Right forelimb (tissue), 1 donor: ENCODE data around the gene SLC44A5.
"Not testable (repeated sequence)": the region's sequence is repeated elsewhere in the genome, so short reads cannot be mapped to it uniquely, and the experiment has no call there.

Experiments used
- DNase-seq: peaks from one replicate; pipeline ENCODE4 v3.0.0-alpha.2; 2018

The SLC44A5 gene

GRCh38 chr1:75611014-75611413 lies at the start of gene SLC44A5:
SLC44A5 (minus strand) TSS chr1:75611114; CDS start chr1:75541447, 69,667 bp downstream.
- DNase-seq: no peak

GRCh38 chr1:75655931-75656330 lies 45.0 kb upstream of the SLC44A5 start:
- no peak for DNase-seq

DNA sequence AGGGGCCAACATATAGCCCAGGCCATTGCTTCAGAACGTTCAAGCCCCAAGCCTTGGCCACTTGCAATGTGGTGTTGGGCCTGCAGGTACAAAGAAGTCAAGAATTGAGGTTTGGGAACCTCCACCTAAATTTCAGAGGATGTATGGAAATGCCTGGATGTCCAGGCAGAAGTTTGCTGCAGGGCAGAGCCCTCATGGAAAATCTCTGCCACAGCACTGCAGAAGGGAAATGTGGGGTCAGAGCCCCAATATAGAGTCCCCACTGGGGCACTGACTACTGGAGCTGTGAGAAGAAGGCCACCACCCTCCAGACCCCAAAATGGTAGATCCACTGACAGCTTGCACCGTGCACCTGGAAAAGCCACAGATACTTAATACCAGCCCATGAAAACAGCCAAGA lies 36.3 kb upstream of the SLC44A5 start:
- DNase-seq: not testable (repeated sequence)

GRCh38 chr1:75645153-75645552 lies 34.2 kb upstream of the SLC44A5 start:
- DNase-seq: not testable (repeated sequence)

DNA sequence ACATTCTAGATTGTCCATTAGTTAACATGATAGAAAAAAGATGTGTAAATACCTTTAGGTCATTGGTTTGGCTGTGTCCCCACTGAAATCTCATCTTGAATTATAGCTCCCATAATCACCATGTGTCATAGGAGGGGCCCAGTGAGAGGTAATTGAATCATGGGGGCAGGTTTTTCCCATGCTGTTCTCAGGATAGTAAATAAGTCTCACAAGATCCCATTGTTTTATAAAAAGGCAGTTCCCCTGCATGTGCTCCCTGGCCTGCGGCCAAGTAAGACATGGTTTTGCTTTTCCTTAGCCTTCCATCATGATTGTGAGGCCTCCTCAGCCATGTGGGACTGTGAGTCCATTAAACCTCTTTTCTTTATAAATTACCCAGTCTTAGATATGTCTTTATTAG lies 32.5 kb upstream of the SLC44A5 start:
- DNase-seq: no peak

- DNase-seq: no peak
Measured at GRCh38 chr1:75641325-75641724, 30.4 kb upstream of the SLC44A5 start.

- DNase-seq: no peak
Measured at GRCh38 chr1:75640137-75640536, 29.2 kb upstream of the SLC44A5 start.

DNA sequence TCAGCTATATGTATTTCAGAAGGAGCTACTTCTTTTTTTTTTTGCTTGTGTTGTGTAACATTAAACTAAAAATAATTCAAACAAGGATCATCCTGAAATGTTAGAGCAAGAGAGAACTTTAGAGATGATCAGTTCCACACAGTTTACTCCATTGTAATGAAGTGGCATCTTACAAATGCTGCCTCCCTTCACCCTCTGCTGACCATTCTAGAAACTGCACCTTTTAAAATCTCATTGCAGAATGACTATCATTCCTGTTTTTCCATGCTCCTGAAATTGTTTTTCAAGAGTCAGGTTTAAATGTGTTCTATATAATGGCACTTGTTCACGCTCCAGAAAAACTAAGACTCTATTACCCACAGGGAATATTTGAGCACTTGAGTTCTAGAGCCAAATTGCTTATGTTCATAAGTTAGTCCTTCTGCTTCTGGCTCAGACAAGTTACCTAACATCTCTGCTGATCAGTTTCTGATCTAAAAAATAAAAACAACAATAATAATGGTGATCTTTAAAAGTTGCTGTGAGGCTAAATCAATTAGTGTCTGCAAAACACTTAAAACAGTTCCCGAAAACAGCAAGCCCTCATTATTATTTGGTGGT lies 21.5 kb upstream of the SLC44A5 start:
- DNase-seq: no peak

GRCh38 chr1:75630998-75631397 lies 20.1 kb upstream of the SLC44A5 start:
- no peak for DNase-seq

DNA sequence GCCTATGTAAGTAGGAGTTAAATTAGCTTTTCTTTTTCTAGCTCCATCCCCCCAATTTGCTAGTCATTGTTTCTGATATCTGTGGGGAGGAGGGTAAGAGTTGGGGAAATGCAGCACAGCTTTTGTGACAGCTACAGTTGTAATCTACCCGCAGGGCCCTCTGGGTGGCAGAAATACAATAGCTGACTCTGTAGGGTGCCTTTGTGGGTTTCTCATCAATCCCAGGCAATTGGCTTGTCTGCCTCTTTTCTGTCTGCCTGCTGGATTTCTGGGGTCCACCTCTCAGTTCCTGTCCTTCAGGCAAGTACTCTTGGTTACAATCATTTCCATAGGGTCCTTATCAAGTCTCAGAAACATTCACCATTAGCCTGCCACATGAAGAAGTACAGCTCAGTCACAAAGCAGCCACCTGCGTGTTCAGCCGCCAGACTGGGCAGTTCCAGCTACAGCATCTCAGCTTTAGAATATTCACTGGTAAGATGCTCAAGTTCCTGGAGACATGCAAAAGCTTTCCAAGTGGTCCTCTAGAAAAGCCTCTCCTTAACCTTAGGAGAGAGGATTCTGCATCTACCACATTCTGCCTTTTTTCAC lies 19.2 kb upstream of the SLC44A5 start:
- no peak for DNase-seq

- DNase-seq: no peak
Measured at GRCh38 chr1:75625795-75626194, 14.9 kb upstream of the SLC44A5 start.

DNA sequence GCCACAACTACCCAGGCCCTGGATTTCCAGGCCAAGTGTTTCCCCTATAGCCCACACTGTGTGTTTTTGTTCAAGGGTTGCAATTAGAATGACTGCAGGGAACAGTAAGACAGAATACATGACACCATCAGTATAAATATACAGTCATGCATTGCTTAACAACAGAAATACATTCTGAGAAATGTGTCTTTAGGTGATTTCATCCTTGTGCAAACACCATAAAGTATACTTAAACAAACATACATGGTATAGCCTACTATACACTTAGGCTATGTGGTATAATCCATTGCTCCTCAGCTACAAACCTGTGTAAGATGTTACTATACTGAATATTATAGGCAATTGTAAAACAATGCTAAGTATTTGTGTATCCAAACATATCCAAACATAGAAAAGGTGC lies 7.5 kb upstream of the SLC44A5 start:
- DNase-seq: no peak

DNA sequence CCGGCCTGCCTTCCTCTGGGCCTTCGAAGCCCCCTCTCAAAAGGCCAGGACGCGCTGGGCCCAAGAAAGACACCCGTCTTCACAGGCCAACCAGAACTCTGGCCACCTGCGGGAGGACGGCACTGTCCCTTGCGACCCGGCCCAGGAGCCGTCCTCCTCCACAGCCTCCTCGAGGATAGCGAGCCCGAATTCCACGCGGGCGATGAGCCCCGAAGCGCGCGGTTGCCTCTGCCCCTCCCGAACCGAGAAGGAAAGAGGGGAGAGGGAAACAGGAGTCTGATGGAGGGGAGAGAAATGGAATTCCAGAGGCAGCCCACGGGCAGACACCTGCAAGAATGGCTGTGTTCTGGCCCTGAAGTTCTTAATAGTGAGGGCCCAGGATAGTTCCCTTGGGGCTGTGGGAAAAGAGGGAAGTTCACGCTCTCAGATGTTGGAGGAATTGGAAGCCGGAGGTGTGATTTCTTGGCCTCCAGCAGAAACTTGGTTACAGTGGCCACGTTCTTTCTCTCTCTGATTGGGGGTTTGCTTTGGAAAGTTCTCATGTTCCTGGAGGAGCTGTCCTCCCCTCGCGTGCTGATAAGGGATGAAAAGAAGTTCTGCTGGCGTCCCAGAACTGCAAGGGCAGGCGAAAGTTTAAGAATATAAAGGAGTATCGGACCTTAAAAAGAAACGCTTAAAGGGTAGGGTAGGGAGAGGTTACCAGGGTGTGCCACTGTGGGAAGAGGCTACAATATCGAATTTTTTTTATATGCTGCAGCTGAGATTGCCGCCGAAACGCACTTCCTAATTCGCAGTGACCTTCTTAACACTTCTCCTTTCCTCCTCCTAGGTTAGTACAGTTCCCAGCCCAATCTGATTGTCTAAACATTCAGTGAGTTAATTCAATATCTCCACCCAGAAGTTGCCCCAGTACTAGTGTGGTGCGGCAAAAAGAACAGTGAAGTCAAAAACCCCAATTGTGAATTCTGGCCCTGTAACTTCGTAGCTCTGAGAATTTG lies 5.8 kb upstream of the SLC44A5 start:
- peak; percentile 56 for DNase-seq

GRCh38 chr1:75615613-75616435 lies 4.9 kb upstream of the SLC44A5 start:
- peak; percentile 71 for DNase-seq

DNA sequence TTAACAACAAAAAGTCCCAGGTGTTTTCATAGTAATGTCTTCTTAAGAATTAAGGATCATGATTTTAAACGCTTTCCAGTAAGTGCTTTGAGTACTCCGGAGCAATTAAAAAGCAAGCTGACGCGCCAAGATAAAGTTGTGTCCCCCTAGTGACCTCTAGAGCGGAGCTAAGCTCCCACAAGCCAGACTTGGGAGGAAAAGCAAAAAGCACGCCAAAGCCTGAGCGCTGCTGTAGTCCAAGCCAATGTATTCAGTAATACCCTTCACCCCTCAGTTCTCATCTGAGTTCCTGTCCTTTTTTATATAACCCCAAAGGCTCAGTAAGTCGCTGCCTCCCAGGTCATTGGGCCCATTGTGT lies 3.5 kb upstream of the SLC44A5 start:
- no peak for DNase-seq

DNA sequence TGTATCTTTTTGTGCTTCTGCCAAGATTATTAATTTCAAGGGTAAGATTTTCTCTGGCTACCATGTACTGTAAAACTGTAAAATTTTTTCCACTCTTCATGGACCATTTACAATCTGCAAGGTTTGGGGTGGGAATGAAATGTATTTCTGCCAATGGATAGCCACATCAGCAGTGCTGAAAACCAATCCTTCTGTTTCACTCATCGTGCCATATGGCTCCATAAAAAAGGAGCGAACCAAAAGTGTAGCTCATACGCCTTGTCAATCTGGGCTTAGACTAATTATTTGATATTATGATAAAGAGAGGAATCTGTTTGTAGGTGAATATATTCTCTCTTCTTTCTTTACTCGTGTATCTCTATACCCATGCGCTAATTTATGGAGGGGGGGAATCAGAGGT lies 3.0 kb upstream of the SLC44A5 start:
- DNase-seq: no peak

DNA sequence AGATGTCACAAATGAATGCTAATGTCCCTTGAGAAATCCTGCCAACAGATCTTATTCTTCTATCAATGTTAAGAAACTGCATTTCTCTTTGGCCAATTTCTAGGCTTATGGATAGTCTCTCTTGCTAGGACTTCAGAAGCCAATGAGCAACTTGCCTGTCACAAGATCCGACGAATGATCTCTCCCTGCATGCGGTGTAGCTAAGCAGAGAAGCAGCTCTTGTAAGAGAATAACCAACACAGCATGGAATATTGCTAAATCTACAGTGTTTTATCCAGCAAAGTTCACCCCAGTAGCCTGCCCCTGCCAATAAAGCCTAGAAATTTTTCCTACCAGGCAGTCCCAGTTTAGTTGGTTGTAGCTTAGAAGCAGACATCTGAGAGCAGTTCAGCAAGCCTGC lies 2.1 kb upstream of the SLC44A5 start:
- no peak for DNase-seq

- DNase-seq: no peak
Measured at GRCh38 chr1:75602486-75602885, 8.4 kb downstream of the SLC44A5 start.

GRCh38 chr1:75600781-75601180 lies 10.1 kb downstream of the SLC44A5 start:
- no peak for DNase-seq

- DNase-seq: no peak
Measured at GRCh38 chr1:75594327-75594726, 16.6 kb downstream of the SLC44A5 start.

DNA sequence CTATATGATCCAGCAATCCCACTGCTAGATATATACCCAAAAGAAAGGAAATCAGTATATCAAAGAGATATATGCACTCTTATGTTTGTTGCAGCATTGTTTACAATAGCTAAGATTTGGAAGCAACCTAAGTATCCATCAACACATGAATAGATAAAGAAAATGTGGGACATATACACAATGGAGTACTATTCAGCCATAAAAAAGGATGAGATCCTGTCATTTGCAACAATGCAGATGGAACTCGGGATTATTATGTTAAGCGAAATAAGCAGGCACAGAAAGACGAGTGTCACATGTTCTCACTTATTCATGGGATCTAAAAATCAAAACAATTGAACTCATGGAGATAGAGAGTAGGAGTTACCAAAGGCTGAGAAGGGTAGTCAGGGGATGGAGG lies 17.5 kb downstream of the SLC44A5 start:
- DNase-seq: not testable (repeated sequence)

DNA sequence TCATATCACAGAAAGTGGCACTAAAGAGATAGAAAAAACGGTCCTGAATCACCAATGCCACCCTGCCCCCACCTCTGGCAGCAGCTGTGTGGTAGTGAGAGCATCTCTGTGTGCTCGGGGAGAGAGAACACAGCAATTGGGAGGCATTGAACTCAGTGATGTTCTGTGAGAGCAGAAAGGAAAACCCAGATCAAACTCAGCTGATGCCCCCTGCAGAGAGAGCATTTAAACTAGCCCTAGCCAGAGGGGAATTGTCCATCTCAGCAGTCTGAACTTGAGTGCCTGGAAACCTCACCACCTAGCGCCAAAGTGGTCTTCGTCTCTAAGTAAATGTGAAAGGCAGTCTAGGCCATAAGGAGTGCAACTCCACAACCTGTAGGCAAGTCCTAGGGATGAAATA lies 21.3 kb downstream of the SLC44A5 start:
- DNase-seq: no peak
